ENCODE data around the gene SLAMF7. TPM values are rescaled to one million over a fixed set of nuclear protein-coding genes. Genes with fewer than 3 reads are reported as not detected.

Gene SLAMF7
- total and polyA plus RNA-seq, 10 of the 15 experiments (the other 5 are each of a cell fraction or from before 2014, with no cell fraction given), result 66.6 to 284 (median 108) TPM

- in situ Hi-C loops (cut with MboI), result no loop called here
- Histone ChIP-seq H3K79me2 (ENCODE audit: control insufficient read depth, insufficient read depth, low read length) (peaks cover 9% of the 10 kb centered on the region), H3K4me3 (no peak overlapping the region), H3K36me3 (ENCODE audit: control insufficient read depth in 2 of 2, insufficient read depth in 2 of 2, low read length in 1 of 2) (no peaks in the 10 kb centered on the region), H3K27ac (ENCODE audit: control insufficient read depth, insufficient read depth) (peak overlapping the region; percentile 74), H2AFZ (ENCODE audit: control insufficient read depth, low read depth, low read length) (peak overlapping the region; percentile 30), H3K27me3 (replicated peaks in 1 of 2; ENCODE audit: control insufficient read depth in 2 of 2, insufficient read depth in 2 of 2, low read length in 1 of 2) (no peaks in the 10 kb centered on the region), H4K20me1 (ENCODE audit: control insufficient read depth, insufficient read depth) (no peaks in the 10 kb centered on the region), H3K9me3 (replicated peaks; ENCODE audit: control insufficient read depth, insufficient read depth, low read length) (peaks cover 20% of the 10 kb centered on the region), H3K4me2 (ENCODE audit: control insufficient read depth, insufficient read depth) (peak overlapping the region; percentile 61), H3K4me1 (ENCODE audit: control insufficient read depth, insufficient read depth, low read length) (peaks cover 32% of the 10 kb centered on the region), H3K9ac (ENCODE audit: control insufficient read depth, insufficient read depth, low read length) (peak overlapping the region; percentile 16; the same call in 1 of the 2 replicates)
- intact Hi-C loops (cut with micrococcal nuclease; ENCODE audit: unreplicated experiment), result no loop called here
- CTCF ChIA-PET, result interaction anchor here (0.6 to 2.1 kb wide), 7 partner anchors 10 to 101 kb away, joined by 3 to 17 read pairs (median 5); no protein-coding TSS in a partner anchor
- SMC1A ChIA-PET (ENCODE audit: uncharacterized antibody, unreplicated experiment), result interaction anchor here (1.0 to 2.5 kb wide), 5 partner anchors 10 to 220 kb away, joined by 3 to 26 read pairs (median 10); partner anchors contain the start of gene ITLN2
- POLR2A ChIA-PET, result interaction anchor here (1.2 to 1.8 kb wide), 4 partner anchors 11 to 131 kb away, joined by 3 to 7 read pairs (median 5); no protein-coding TSS in a partner anchor
- no peak for FAIRE-seq
- ATAC-seq, result peak; percentile 54
- no peak for DNase-seq (ENCODE audit: low read depth, low spot score)
- BruUV-seq (replicated peaks), result no TSS peak
- RAD21 ChIA-PET (ENCODE audit: unreplicated experiment), result interaction anchor here (1.0 to 1.9 kb wide), 4 partner anchors 9 to 56 kb away, joined by 3 to 15 read pairs (median 4); no protein-coding TSS in a partner anchor
- TF ChIP-seq SREBF1 (IDR thresholded peaks at IDR 0.05; ENCODE audit: low read length), result no peak
- TF ChIP-seq RELA (IDR thresholded peaks at IDR 0.05; ENCODE audit: borderline replicate concordance, partially characterized antibody), result no peak
- no peak for TF ChIP-seq ZNF384 (IDR thresholded peaks at IDR 0.05; ENCODE audit: borderline replicate concordance, low read depth, low read length)
- TF ChIP-seq SPI1 (IDR thresholded peaks at IDR 0.05; ENCODE audit: borderline replicate concordance, insufficient read depth, low read depth, low read length), result peak; percentile 80
- TF ChIP-seq, protein P1, sequence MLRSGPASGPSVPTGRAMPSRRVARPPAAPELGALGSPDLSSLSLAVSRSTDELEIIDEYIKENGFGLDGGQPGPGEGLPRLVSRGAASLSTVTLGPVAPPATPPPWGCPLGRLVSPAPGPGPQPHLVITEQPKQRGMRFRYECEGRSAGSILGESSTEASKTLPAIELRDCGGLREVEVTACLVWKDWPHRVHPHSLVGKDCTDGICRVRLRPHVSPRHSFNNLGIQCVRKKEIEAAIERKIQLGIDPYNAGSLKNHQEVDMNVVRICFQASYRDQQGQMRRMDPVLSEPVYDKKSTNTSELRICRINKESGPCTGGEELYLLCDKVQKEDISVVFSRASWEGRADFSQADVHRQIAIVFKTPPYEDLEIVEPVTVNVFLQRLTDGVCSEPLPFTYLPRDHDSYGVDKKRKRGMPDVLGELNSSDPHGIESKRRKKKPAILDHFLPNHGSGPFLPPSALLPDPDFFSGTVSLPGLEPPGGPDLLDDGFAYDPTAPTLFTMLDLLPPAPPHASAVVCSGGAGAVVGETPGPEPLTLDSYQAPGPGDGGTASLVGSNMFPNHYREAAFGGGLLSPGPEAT (IDR thresholded peaks at IDR 0.05; ENCODE audit: low read depth), result 0 out of 2 replicates have a peak, but pooled peaks have one; percentile 38
- TF ChIP-seq STAT3 (IDR thresholded peaks at IDR 0.05; ENCODE audit: low read depth, low read length), result no peak
- peak; percentile 46 to 75 for TF ChIP-seq IKZF2 (IDR thresholded peaks at IDR 0.05)
- peak; percentile 10; the same call in 1 of the 2 replicates for TF ChIP-seq RUNX3 (IDR thresholded peaks at IDR 0.05; ENCODE audit: low read length)
- TF ChIP-seq, protein P2, sequence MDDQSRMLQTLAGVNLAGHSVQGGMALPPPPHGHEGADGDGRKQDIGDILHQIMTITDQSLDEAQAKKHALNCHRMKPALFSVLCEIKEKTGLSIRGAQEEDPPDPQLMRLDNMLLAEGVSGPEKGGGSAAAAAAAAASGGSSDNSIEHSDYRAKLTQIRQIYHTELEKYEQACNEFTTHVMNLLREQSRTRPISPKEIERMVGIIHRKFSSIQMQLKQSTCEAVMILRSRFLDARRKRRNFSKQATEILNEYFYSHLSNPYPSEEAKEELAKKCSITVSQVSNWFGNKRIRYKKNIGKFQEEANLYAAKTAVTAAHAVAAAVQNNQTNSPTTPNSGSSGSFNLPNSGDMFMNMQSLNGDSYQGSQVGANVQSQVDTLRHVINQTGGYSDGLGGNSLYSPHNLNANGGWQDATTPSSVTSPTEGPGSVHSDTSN (IDR thresholded peaks at IDR 0.05; ENCODE audit: insufficient replicate concordance, low read depth, low read length), result no peak
- TF ChIP-seq EED (IDR thresholded peaks at IDR 0.05; ENCODE audit: low read depth), result peak; percentile 66
- 0 out of 2 replicates have a peak, but pooled peaks have one; percentile 26 for TF ChIP-seq MEF2A (IDR thresholded peaks at IDR 0.05; ENCODE audit: insufficient read depth, low read depth, low read length)
- TF ChIP-seq PKNOX1 (IDR thresholded peaks at IDR 0.05), result no peak
- peak; percentile 40; the same call in 1 of the 2 replicates for TF ChIP-seq TCF7 (IDR thresholded peaks at IDR 0.05; ENCODE audit: borderline replicate concordance)
- no peak for TF ChIP-seq CBX3 (IDR thresholded peaks at IDR 0.05; ENCODE audit: borderline replicate concordance, low read depth)
- TF ChIP-seq KLF5 (IDR thresholded peaks at IDR 0.05; ENCODE audit: partially characterized antibody), result no peak
- TF ChIP-seq NFIC (IDR thresholded peaks at IDR 0.05; ENCODE audit: low read depth, low read length), result peak; percentile 55; the same call in 1 of the 2 replicates
- no peak for TF ChIP-seq NR2C2 (IDR thresholded peaks at IDR 0.05; ENCODE audit: borderline replicate concordance, control insufficient read depth, insufficient read length, low read depth)
- TF ChIP-seq SMC3 (IDR thresholded peaks at IDR 0.05; ENCODE audit: borderline replicate concordance, low read length), result no peak
- TF ChIP-seq GATAD2B (conservative IDR thresholded peaks at IDR 0.05; ENCODE audit: low read depth), result no peak
- no peak for TF ChIP-seq CHD1 (IDR thresholded peaks at IDR 0.05; ENCODE audit: low read depth, low read length)
- TF ChIP-seq RAD51 (IDR thresholded peaks at IDR 0.05), result no peak
- TF ChIP-seq IKZF1 (conservative IDR thresholded peaks at IDR 0.05), result peak; percentile 41; the same call in 1 of the 2 replicates
- 0 out of 2 replicates have a peak, but pooled peaks have one; percentile 23 for TF ChIP-seq DPF2 (IDR thresholded peaks at IDR 0.05)
Measured at GRCh38 chr1:160733898-160734297, 5.1 kb upstream of the SLAMF7 start.

All from GM12878 (cell line).